ENCODE data around the gene RGPD8. TPM values are rescaled to one million over a fixed set of nuclear protein-coding genes. Genes with fewer than 3 reads are reported as not detected.

The RGPD8 gene
- total RNA-seq, 1 donor from 2014 or later, result 22.9 TPM

- DNase-seq, result no peak
Observed at GRCh38 chr2:112322919-112323318, 110.5 kb downstream of the RGPD8 start.

- no peak for DNase-seq
Observed at GRCh38 chr2:112321375-112322320, 111.8 kb downstream of the RGPD8 start.

Small RNA genes within 50 kb of the gene (small RNA-seq; reads per million reads assigned to genes)
- not detected for gene AC115115.1 (ENCODE audit: low replicate concordance)

Other genes with a start within 250 kb of the RGPD8 start
- 21.0 TPM for gene ZC3H8, start 178.6 kb downstream of the RGPD8 start, total RNA-seq
- 10.8 TPM for gene ZC3H6, start 158.0 kb downstream of the RGPD8 start, total RNA-seq
- gene TTL, start 48.5 kb upstream of the RGPD8 start, total RNA-seq, result 26.4 TPM
- gene POLR1B, start 108.8 kb upstream of the RGPD8 start, total RNA-seq, result 21.1 TPM
- 13.3 TPM for gene CHCHD5, start 151.0 kb upstream of the RGPD8 start, total RNA-seq
- 22.8 TPM for gene SLC20A1, start 212.3 kb upstream of the RGPD8 start, total RNA-seq